Measurements from ENCODE around the gene TMEM270. TPM values are rescaled to one million over a fixed set of nuclear protein-coding genes. Genes with fewer than 3 reads are reported as not detected.

Gene TMEM270
- total and polyA plus RNA-seq, 10 of the 15 experiments (the other 5 are each of a cell fraction or from before 2014, with no cell fraction given): not detected

- BruUV-seq (replicated peaks): no TSS peak
Observed at GRCh38 chr7:73892003-73892999, 31.3 kb downstream of the TMEM270 start.

More at GRCh38 chr7:73892003-73892999, 31.3 kb downstream of the TMEM270 start:
- intact Hi-C loops (cut with micrococcal nuclease; ENCODE audit: unreplicated experiment) (no loop called here), in situ Hi-C loops (cut with MboI) (no loop called here)
- 15% methylated on average over 11 of the region's 11 CpGs for WGBS (ENCODE audit: insufficient coverage, insufficient replicate concordance, low lambda C conversion rate, missing lambda C conversion rate)
- no peak overlapping the region for H3K9ac ChIP-seq (ENCODE audit: control insufficient read depth, insufficient read depth, low read length)
- POLR2A ChIA-PET: no interaction called here
- H3K27ac ChIP-seq (ENCODE audit: control insufficient read depth, insufficient read depth): no peak overlapping the region
- RAD21 ChIA-PET (ENCODE audit: unreplicated experiment): no interaction called here
- H2AFZ ChIP-seq (ENCODE audit: control insufficient read depth, low read depth, low read length): no peak overlapping the region
- SMC1A ChIA-PET (ENCODE audit: uncharacterized antibody, unreplicated experiment): no interaction called here
- no peak overlapping the region for H3K4me3 ChIP-seq
- no peaks in the 10 kb centered on the region for H3K79me2 ChIP-seq (ENCODE audit: control insufficient read depth, insufficient read depth, low read length)
- no peaks in the 10 kb centered on the region for H3K27me3 ChIP-seq (replicated peaks in 1 of 2; ENCODE audit: control insufficient read depth in 2 of 2, insufficient read depth in 2 of 2, low read length in 1 of 2)
- CTCF ChIA-PET: no interaction called here
- no peaks in the 10 kb centered on the region for H4K20me1 ChIP-seq (ENCODE audit: control insufficient read depth, insufficient read depth)
- H3K9me3 ChIP-seq (replicated peaks; ENCODE audit: control insufficient read depth, insufficient read depth, low read length): no peaks in the 10 kb centered on the region; the same call in 2 of the 3 replicates
- no peak overlapping the region for H3K4me2 ChIP-seq (ENCODE audit: control insufficient read depth, insufficient read depth)
- no peak for FAIRE-seq
- ATAC-seq: no peak
- no peak for DNase-seq (ENCODE audit: low read depth, low spot score)
- no peaks in the 10 kb centered on the region for H3K36me3 ChIP-seq (ENCODE audit: control insufficient read depth in 2 of 2, insufficient read depth in 2 of 2, low read length in 1 of 2)
- no peak for TF ChIP-seq USF2 (IDR thresholded peaks at IDR 0.05; ENCODE audit: borderline replicate concordance, low read depth, low read length)
- no peak for TF ChIP-seq RELA (IDR thresholded peaks at IDR 0.05; ENCODE audit: borderline replicate concordance, partially characterized antibody)
- no peak for TF ChIP-seq SMAD1 (IDR thresholded peaks at IDR 0.05; ENCODE audit: low read depth, partially characterized antibody)
- no peak for TF ChIP-seq BMI1 (IDR thresholded peaks at IDR 0.05; ENCODE audit: borderline replicate concordance)
- no peak for TF ChIP-seq SMARCA5 (IDR thresholded peaks at IDR 0.05)
- TF ChIP-seq RUNX3 (IDR thresholded peaks at IDR 0.05; ENCODE audit: low read length): no peak
- no peak for TF ChIP-seq ZNF384 (IDR thresholded peaks at IDR 0.05; ENCODE audit: borderline replicate concordance, low read depth, low read length)
- no peak for TF ChIP-seq TCF12 (IDR thresholded peaks at IDR 0.05; ENCODE audit: low read depth, low read length)
- TF ChIP-seq TCF3 (IDR thresholded peaks at IDR 0.05; ENCODE audit: borderline replicate concordance, insufficient read depth, low read depth, low read length): no peak
- TF ChIP-seq CEBPB (IDR thresholded peaks at IDR 0.05; ENCODE audit: borderline replicate concordance in 1 of 2, low read depth in 2 of 2, low read length in 2 of 2): no peak
- TF ChIP-seq ATF7 (IDR thresholded peaks at IDR 0.05; ENCODE audit: low read depth): no peak
- TF ChIP-seq CHD2 (IDR thresholded peaks at IDR 0.05; ENCODE audit: borderline replicate concordance, low read depth, low read length): no peak
- no peak for TF ChIP-seq IRF4 (IDR thresholded peaks at IDR 0.05; ENCODE audit: low read depth, low read length)
- no peak for TF ChIP-seq CREB1 (IDR thresholded peaks at IDR 0.05; ENCODE audit: low read depth)
- no peaks in the 10 kb centered on the region for H3K4me1 ChIP-seq (ENCODE audit: control insufficient read depth, insufficient read depth, low read length)
